Stimulated activated CD4-positive, alpha-beta T cell treated with anti-CD3 and anti-CD28 coated beads, Interleukin-1b, Interleukin-23, amount 100 ng/mL, for 1 hour (primary cell): Measurements from ENCODE around the gene KLHL10.
"Not testable (repeated sequence)": the region's sequence is repeated elsewhere in the genome, so short reads cannot be mapped to it uniquely, and the experiment has no call there.

ENCODE experiments used
- DNase-seq, 2 donors: peaks; one replicate each; pipeline ENCODE4 v3.0.0-alpha.2; 2020; ENCODE audit warnings: low read depth in 2 of 2

KLHL10 gene

GRCh38 chr17:41813152-41813680 is 24.4 kb upstream of the KLHL10 start:
- DNase-seq = no peak

GRCh38 chr17:41813699-41814124 is 23.9 kb upstream of the KLHL10 start:
- DNase-seq = no peak

GRCh38 chr17:41814195-41814594 is 23.4 kb upstream of the KLHL10 start:
- DNase-seq = no peak

GRCh38 chr17:41816637-41817320 is 20.8 kb upstream of the KLHL10 start:
- no peak for DNase-seq

GRCh38 chr17:41818024-41818423 is 19.6 kb upstream of the KLHL10 start:
- DNase-seq = no peak

- DNase-seq = no peak
These were observed 15.8 kb upstream of the KLHL10 start for GRCh38 chr17:41821776-41822175.

- no peak for DNase-seq
These were observed 15.1 kb upstream of the KLHL10 start for GRCh38 chr17:41822216-41823140.

- DNase-seq = no peak
These were observed 14.5 kb upstream of the KLHL10 start for GRCh38 chr17:41823141-41823524.

GRCh38 chr17:41823580-41823979 is 14.0 kb upstream of the KLHL10 start:
- no peak for DNase-seq

GRCh38 chr17:41824086-41824485 is 13.5 kb upstream of the KLHL10 start:
- DNase-seq = no peak

GRCh38 chr17:41825175-41825845 is 12.3 kb upstream of the KLHL10 start:
- no peak for DNase-seq

- not testable (repeated sequence) for DNase-seq
These were observed 7.7 kb upstream of the KLHL10 start for GRCh38 chr17:41829961-41830360.

- no peak for DNase-seq
These were observed 2.3 kb upstream of the KLHL10 start for GRCh38 chr17:41835214-41835799.

GRCh38 chr17:41835800-41836549 is 1.6 kb upstream of the KLHL10 start, which contains the start of gene NT5C3B:
TSS of gene NT5C3B (minus strand) at chr17:41836232. CDS start at chr17:41836193, 39 bp downstream.
- peak in 1 of 2 donors; percentile 21 for DNase-seq

GRCh38 chr17:41836550-41837196 is 952 bp upstream of the KLHL10 start:
- DNase-seq = no peak

- DNase-seq = not testable (repeated sequence)
These were observed 1.8 kb downstream of the KLHL10 start for GRCh38 chr17:41839448-41839847.

- not testable (repeated sequence) for DNase-seq
These were observed 3.2 kb downstream of the KLHL10 start for GRCh38 chr17:41840781-41841180.

GRCh38 chr17:41844971-41845370 is 7.3 kb downstream of the KLHL10 start:
- no peak for DNase-seq

- DNase-seq = no peak
These were observed 11.2 kb downstream of the KLHL10 start for GRCh38 chr17:41848788-41849187.

GRCh38 chr17:41849251-41849990 is 11.8 kb downstream of the KLHL10 start:
- DNase-seq = no peak
